ENCODE measurements around the gene CFAP65.

Gene CFAP65

DNA sequence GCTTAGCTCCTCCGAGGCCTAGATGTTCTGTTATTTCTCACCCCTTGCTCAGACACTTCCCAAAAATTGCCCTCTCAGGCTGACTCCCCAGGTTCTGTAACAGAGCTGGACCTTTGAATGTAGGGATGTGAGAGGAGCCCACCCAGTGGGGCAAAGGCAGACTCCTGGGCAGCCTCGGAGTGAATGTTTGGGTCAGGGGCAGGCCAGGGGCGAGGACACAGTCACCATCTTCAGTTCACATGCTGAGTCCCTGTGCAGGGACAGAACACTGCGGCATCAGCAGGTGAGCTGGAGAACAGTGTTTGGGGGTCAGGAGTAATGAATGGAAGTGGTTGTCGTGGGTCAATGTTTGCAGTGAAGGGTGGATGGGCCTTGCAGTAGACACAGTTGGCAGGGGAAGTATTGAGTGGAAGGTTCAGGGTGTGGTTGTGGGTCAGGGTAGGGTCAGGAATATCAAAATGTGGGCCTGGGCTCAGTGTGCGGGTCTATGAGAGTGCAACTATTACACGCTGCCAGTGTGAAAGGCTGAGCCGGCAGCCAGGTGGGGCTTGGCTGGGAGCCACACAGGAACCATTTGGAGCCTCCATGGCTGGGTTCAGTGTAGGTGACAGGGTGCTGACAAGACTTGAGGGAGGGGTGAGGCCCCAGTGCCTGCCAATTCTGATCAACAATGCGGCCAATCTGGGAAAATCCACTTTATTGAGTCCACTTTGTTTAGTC, 15.0 kb upstream of the CFAP65 start:
- TF ChIP-seq CTCF (IDR thresholded peaks at IDR 0.05; ENCODE audit: insufficient read depth, low read depth, low read length, missing control alignments) = no peak
- no peak overlapping the region for H3K4me3 ChIP-seq (ENCODE audit: low read length)
- DNase-seq (ENCODE audit: low read depth) = no peak

GRCh38 chr2:219054956-219055903, 13.9 kb upstream of the CFAP65 start:
- TF ChIP-seq CTCF (IDR thresholded peaks at IDR 0.05; ENCODE audit: insufficient read depth, low read depth, low read length, missing control alignments) = no peak
- no peak overlapping the region for H3K4me3 ChIP-seq (ENCODE audit: low read length)
- no peak for DNase-seq (ENCODE audit: low read depth)

- no peak overlapping the region for H3K4me3 ChIP-seq (ENCODE audit: low read length)
- no peak for DNase-seq (ENCODE audit: low read depth)
- TF ChIP-seq CTCF (IDR thresholded peaks at IDR 0.05; ENCODE audit: insufficient read depth, low read depth, low read length, missing control alignments) = no peak
Measured at GRCh38 chr2:219049282-219049681, 8.0 kb upstream of the CFAP65 start.

- TF ChIP-seq CTCF (IDR thresholded peaks at IDR 0.05; ENCODE audit: insufficient read depth, low read depth, low read length, missing control alignments) = no peak
- no peak overlapping the region for H3K4me3 ChIP-seq (ENCODE audit: low read length)
- peak; percentile 54 for DNase-seq (ENCODE audit: low read depth)
Measured at GRCh38 chr2:219045937-219046550, 4.7 kb upstream of the CFAP65 start.

GRCh38 chr2:219042750-219043149, 1.4 kb upstream of the CFAP65 start:
- no peak for TF ChIP-seq CTCF (IDR thresholded peaks at IDR 0.05; ENCODE audit: insufficient read depth, low read depth, low read length, missing control alignments)
- no peak for DNase-seq (ENCODE audit: low read depth)
- no peak overlapping the region for H3K4me3 ChIP-seq (ENCODE audit: low read length)

DNA sequence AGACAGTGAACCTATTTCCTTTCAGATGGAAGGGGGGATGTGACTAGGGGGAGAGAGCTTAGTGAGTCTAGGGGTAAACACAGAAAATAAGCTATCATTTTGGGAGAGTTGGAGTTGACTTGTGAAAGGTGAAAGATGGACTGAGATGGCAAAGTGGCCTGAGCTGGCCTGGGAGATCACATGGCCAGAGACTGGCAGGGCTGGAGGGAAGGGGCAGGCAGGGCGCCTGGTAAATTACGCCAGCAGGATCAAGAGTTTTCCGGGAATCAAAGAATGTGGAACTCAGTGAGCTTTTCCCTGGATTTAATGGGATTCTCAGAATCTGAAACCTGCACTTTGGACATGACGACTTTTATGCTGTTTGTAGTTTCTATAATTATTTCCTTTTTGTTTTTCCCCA, 841 bp upstream of the CFAP65 start:
- TF ChIP-seq CTCF (IDR thresholded peaks at IDR 0.05; ENCODE audit: insufficient read depth, low read depth, low read length, missing control alignments) = no peak
- no peak for DNase-seq (ENCODE audit: low read depth)

More for the DNA sequence above, 841 bp upstream of the CFAP65 start:
- no peak overlapping the region for H3K4me3 ChIP-seq (ENCODE audit: low read length)
